ENCODE data around the gene MVK. TPM values are rescaled to one million over a fixed set of nuclear protein-coding genes. Genes with fewer than 3 reads are reported as not detected.

Gene MVK
- total RNA-seq: 10 to 100 TPM in 1 of 2 donors, 1 to 10 TPM in 1; 8.6 to 12.2 TPM

- ATAC-seq: peak; percentile 99
- H3K9me3 ChIP-seq: no peaks in the 10 kb centered on the region
- peak within 1 kb of the TSS; percentile 79 to 92 (median 91) for H3K27ac ChIP-seq
- H3K36me3 ChIP-seq (replicated peaks in 1 of 2; ENCODE audit: insufficient read depth in 1 of 2, low read depth in 2 of 2): peaks cover 0 to 3% of the 10 kb centered on the region in 2 donors
- TF ChIP-seq CTCF (IDR thresholded peaks at IDR 0.05): peak in 3 of 7 experiments; percentile 13 to 22 (median 16)
- TF ChIP-seq POLR2A (IDR thresholded peaks at IDR 0.05): peak; percentile 12 to 88 (median 85)
- 0 to 13% methylated on average over 3 to 71 of the region's 74 CpGs for WGBS, 2 donors
- intact Hi-C loops (cut with DNase I): loop anchor here (10.0 kb wide), 1 partner anchor 282 kb away; no protein-coding TSS in a partner anchor
- H3K27me3 ChIP-seq: no peaks in the 10 kb centered on the region
- peaks cover 31% of the 10 kb centered on the region for H3K4me1 ChIP-seq
- peak; percentile 99 to 100 (median 100) for DNase-seq
- peak within 1 kb of the TSS; percentile 28 to 46 for H3K4me3 ChIP-seq
These were observed at the start of gene MVK, which contains the start of gene MMAB for GRCh38 chr12:109573029-109573913. MVK (plus strand) TSS chr12:109573794; CDS start chr12:109574823, 1,029 bp downstream. MMAB (minus strand) TSS chr12:109573504; CDS start chr12:109573480, 24 bp downstream.

GRCh38 chr12:109524466-109525278 lies 48.9 kb upstream of the MVK start:
- Histone ChIP-seq H3K9me3 (no peaks in the 10 kb centered on the region), H3K27me3 (no peaks in the 10 kb centered on the region), H3K36me3 (replicated peaks in 1 of 2; ENCODE audit: insufficient read depth in 1 of 2, low read depth in 2 of 2) (peaks cover 0 to 16% of the 10 kb centered on the region in 2 donors), H3K4me3 (no peak overlapping the region), H3K4me1 (no peaks in the 10 kb centered on the region), H3K27ac (no peak overlapping the region)
- TF ChIP-seq CTCF (IDR thresholded peaks at IDR 0.05) (no peak), POLR2A (IDR thresholded peaks at IDR 0.05) (no peak)
- DNase-seq (no peak), ATAC-seq (no peak)
- intact Hi-C loops (cut with DNase I): no loop called here
- WGBS, 2 donors: 92 to 95% methylated on average over 22 to 26 of the region's 26 CpGs

GRCh38 chr12:109525279-109525585 lies 48.4 kb upstream of the MVK start:
- ATAC-seq: no peak
- Histone ChIP-seq H3K4me3 (no peak overlapping the region), H3K27me3 (no peaks in the 10 kb centered on the region), H3K36me3 (replicated peaks in 1 of 2; ENCODE audit: insufficient read depth in 1 of 2, low read depth in 2 of 2) (peaks cover 0 to 16% of the 10 kb centered on the region in 2 donors), H3K9me3 (no peaks in the 10 kb centered on the region), H3K27ac (no peak overlapping the region), H3K4me1 (no peaks in the 10 kb centered on the region)
- DNase-seq: no peak
- WGBS, 2 donors: 87 to 94% methylated on average over 3 of the region's 3 CpGs
- TF ChIP-seq CTCF (IDR thresholded peaks at IDR 0.05): no peak
- TF ChIP-seq POLR2A (IDR thresholded peaks at IDR 0.05): no peak
- intact Hi-C loops (cut with DNase I): no loop called here

GRCh38 chr12:109527489-109528123 lies 46.0 kb upstream of the MVK start:
- Histone ChIP-seq H3K36me3 (replicated peaks in 1 of 2; ENCODE audit: insufficient read depth in 1 of 2, low read depth in 2 of 2) (peaks cover 0 to 20% of the 10 kb centered on the region in 2 donors), H3K27me3 (no peaks in the 10 kb centered on the region), H3K4me3 (no peak overlapping the region), H3K27ac (no peak overlapping the region), H3K4me1 (no peaks in the 10 kb centered on the region), H3K9me3 (no peaks in the 10 kb centered on the region)
- TF ChIP-seq POLR2A (IDR thresholded peaks at IDR 0.05) (no peak), CTCF (IDR thresholded peaks at IDR 0.05) (no peak)
- intact Hi-C loops (cut with DNase I): no loop called here
- DNase-seq: no peak
- no peak for ATAC-seq
- 83 to 85% methylated on average over 8 of the region's 8 CpGs for WGBS, 2 donors

Measured in body of pancreas (tissue), 4 donors.